ENCODE data around the gene UBE2D2. TPM values are rescaled to one million over a fixed set of nuclear protein-coding genes. Genes with fewer than 3 reads are reported as not detected.

The UBE2D2 gene
- total RNA-seq, 1 experiment from 2014 or later = 126 TPM

DNA sequence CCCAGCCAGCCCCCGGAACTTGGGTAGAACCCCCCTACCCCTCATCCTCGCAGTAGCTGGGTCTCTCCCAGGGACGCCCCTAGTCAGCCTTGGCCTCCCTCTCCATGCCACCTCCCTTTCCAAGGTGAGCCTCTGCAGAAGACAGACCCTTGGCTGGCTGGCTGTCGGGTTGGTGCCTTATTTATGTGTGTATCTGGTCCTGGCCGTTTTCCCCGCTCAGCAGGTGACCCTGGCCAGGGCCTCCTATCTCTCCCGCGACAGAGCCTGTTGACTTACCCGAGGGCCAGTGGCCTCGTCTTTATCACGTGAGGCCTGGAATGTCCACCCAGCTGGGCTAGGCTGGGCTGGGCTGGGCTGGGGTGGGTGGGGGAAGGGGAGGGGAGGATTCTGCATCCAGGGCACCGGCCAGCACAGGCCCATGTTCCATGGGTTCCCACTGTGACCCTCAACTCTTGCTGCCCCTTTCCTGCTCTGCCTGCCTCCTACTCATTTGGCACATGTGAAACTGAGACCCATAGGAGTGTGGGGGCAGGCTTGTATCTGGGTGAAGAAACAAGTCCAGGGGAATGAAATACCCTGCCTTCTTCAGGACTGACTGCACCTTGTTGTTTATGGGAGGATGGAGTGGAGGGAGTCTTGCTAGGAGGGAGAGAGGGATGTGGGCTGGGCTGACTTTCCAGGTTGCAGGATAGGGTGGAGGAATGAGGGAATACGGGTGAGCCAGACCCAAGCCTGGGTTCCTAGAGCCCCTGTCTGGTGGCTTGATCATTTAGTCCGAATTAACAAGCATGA is 90.1 kb downstream of the UBE2D2 start:
- peak; percentile 65 for DNase-seq (ENCODE audit: low read depth)
- in situ Hi-C loops (cut with HindIII; ENCODE audit: low pct_unique_long_range_greater_than_20kb, low sequenced_read_pairs) = no loop called here

- peak; percentile 99 for DNase-seq (ENCODE audit: low read depth)
- in situ Hi-C loops (cut with HindIII; ENCODE audit: low pct_unique_long_range_greater_than_20kb, low sequenced_read_pairs) = no loop called here
Observed at GRCh38 chr5:139651853-139652787, 91.0 kb downstream of the UBE2D2 start.

DNA sequence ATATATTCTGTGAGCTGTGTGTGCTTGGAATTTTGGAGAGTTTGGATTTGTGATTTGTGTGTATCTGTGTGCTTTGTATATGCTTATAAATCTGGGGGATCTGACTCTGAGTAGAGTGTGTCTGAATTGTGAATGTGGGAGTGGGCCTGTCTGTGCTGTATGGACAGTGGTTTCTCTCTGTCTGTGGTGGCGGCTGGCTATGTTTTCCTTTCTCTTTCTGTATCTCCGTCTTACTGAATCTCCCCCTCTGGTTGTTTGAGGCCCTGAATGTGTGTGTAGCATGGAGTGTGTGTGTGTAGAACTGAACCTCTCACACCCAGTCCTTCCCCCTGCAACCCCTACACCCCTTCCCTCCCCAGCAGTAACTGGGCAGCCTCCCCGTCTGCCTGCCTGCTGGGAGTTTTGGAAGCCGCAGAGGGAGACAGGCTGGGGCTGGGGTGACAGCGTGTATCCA is 91.7 kb downstream of the UBE2D2 start:
- in situ Hi-C loops (cut with HindIII; ENCODE audit: low pct_unique_long_range_greater_than_20kb, low sequenced_read_pairs) = no loop called here

DNA sequence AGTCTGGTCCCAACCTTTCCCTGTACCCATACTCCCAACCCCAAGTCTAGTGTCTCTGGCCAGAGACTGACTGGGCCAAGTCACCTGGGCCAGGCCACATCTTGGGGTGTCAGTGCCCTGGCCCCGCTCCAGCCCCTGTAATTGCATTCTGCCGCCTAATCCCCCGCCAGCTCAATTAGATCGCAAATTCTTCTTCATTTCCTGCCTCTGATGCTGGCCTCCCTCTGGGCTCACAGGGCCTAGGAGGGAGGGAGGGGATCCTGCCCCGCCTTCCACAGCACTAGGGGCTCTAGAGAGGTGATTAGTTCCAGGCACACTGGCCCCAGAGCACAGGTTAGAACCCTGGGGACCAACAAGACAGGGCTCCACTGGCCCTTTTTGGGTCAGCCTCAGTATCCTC is 92.5 kb downstream of the UBE2D2 start:
- DNase-seq (ENCODE audit: low read depth) = no peak

More for the DNA sequence above, 91.7 kb downstream of the UBE2D2 start:
- DNase-seq (ENCODE audit: low read depth) = no peak

GRCh38 chr5:139654464-139654863 is 93.3 kb downstream of the UBE2D2 start:
- in situ Hi-C loops (cut with HindIII; ENCODE audit: low pct_unique_long_range_greater_than_20kb, low sequenced_read_pairs) = no loop called here
- no peak for DNase-seq (ENCODE audit: low read depth)

More for the DNA sequence above, 92.5 kb downstream of the UBE2D2 start:
- in situ Hi-C loops (cut with HindIII; ENCODE audit: low pct_unique_long_range_greater_than_20kb, low sequenced_read_pairs) = no loop called here

GRCh38 chr5:139654871-139655491 is 93.8 kb downstream of the UBE2D2 start:
- DNase-seq (ENCODE audit: low read depth) = no peak
- in situ Hi-C loops (cut with HindIII; ENCODE audit: low pct_unique_long_range_greater_than_20kb, low sequenced_read_pairs) = no loop called here

DNA sequence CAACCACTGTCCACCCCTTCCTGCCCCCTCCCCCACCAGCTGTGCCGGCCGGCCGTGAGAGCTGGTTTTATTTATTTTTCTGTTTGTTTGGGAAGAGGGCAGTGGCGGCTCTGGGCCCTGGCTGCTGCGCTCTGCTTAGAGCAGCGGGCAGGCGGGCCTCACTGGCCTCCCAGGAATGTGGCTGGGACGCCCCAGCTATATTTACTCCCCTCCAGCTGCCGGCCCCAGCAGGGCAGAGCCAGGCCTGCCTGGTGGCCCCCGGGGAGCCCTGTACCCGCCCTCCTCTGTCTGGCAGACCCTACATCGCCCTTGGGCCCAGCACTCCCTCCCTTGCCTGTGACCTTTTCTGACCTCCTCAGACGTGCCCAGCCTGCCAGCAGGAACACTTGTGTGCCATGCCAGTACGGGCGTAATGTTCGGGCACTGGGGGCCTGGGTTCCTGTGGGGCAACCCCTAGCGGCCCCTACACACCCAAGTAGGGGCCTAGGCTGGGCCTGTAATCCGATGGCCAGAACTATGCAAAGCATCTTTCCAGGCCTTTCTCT is 94.7 kb downstream of the UBE2D2 start:
- peak; percentile 37 for DNase-seq (ENCODE audit: low read depth)
- in situ Hi-C loops (cut with HindIII; ENCODE audit: low pct_unique_long_range_greater_than_20kb, low sequenced_read_pairs) = no loop called here

DNA sequence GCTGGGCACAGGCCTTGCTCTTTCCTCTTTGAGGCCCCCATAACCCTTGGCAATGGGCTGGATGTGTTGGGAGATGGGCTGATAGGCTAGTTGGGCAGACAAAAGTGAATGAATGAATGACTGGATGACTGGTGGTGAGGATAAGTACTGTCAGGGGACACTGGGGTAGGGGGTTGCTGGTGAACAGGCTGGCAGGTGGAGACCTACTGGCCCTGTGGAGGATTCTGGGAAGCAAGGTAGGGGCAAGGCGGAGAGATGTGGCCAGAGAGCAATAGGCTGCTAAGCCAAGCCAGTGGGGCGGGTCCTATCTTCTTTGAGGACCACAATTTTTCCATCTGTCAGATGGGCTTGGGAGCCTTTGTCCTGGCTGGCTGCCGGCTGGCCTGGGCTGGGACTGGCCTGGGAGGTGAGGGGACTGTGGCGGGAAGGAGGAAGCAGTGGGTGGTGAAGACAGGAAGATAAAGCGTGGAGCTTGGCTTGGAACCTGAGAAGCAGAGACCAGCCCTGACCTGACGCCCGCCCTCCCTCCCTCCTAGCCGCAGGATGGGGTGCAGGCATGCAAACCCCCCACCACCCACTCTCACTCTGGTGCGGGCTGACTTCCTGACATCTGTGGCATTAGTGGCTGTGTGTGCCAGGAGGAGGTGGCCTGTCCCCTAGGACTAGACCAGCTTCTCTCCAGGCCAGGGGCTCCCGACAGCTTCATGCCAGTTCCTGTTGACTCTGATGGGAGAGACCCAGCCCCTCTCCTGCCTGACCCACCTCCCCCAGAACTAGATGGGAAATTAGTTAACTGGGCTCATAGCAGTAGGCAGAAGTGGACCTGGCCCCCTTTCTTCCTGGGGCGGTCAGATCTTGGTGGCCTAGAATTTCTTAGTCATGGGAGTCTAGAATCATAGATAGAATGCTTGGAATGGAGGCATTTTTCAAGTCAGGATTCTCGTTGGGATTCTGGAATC is 96.5 kb downstream of the UBE2D2 start:
- in situ Hi-C loops (cut with HindIII; ENCODE audit: low pct_unique_long_range_greater_than_20kb, low sequenced_read_pairs) = no loop called here
- no peak for DNase-seq (ENCODE audit: low read depth)

DNA sequence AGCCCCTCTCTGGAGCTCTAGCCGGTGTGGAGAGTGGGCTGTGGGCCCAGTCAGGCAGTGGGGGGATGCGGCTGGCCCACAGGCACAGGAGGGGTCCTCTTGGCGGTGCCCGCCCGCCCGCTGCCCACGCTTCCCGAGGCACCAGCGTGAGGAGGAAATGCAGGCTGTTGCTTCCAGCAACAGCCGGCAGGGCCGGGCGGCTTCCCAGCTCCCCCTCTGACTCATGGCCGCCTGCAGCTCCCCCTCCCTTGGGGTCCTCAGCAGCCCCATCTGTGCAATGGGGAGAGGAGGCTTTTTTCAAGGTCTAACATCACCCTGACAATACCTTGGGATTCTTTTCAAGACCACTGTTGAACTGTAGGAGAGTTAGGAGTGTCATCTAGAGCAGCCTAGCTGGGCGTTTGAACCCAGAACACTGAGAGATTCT is 97.4 kb downstream of the UBE2D2 start:
- DNase-seq (ENCODE audit: low read depth) = no peak
- in situ Hi-C loops (cut with HindIII; ENCODE audit: low pct_unique_long_range_greater_than_20kb, low sequenced_read_pairs) = no loop called here

DNA sequence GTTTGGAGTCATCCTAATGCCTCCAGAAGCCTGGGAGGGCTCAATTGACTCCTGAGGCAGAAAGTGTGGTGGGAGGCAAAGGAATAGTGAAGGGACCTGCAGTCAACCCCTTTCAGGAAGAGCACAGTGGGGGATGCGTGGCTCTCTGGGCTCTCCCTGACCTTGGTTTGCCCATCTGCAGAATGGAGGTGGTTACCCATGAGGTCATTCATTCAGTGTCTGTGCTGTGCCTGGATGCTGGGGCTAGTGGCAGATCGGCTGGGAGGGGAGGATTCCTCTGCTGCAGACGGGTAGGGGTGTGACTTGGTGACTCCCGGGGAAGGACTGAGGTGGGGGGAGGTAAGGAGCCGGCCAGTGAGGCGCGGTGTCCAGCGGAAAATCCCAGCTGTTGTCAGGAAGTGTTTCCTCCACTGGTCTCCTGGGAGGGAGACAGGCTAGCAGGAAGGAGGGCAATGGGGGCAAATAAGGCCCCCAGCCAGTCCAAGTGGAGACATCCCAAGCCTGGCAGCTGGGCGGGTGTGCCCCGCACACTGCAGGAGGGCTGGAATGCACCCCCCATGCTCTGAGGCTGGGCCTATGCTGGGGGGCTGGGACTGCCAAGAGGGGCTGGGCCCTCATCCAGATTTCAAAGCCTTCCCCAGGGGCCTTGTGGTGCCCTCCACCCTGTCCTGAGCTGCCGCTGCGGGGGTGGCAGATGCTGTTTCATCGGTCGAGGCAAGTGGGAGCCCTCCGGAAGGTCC is 98.0 kb downstream of the UBE2D2 start:
- peak; percentile 69 for DNase-seq (ENCODE audit: low read depth)
- in situ Hi-C loops (cut with HindIII; ENCODE audit: low pct_unique_long_range_greater_than_20kb, low sequenced_read_pairs) = no loop called here

DNA sequence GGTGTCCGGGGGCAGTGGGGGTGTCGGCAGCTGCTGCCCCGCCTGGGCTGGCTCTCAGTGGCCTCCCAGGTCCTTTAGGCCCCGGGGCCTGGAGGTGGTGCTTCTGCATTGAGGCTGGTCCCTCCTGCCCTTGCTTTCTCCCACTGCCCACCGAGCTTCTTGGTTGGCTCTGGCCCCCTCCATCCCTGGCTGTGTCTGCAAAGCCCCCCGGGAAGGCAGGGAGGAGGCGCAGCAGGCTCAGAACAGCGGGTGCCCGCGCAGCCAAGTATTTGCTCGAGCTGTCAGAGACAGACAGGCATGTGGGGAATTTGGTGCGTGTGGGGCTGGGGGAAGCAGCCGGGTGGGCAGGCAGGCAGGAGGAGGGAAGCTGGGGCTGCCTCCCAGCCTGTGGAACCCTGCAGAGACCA is 98.6 kb downstream of the UBE2D2 start:
- no peak for DNase-seq (ENCODE audit: low read depth)
- in situ Hi-C loops (cut with HindIII; ENCODE audit: low pct_unique_long_range_greater_than_20kb, low sequenced_read_pairs) = no loop called here

DNA sequence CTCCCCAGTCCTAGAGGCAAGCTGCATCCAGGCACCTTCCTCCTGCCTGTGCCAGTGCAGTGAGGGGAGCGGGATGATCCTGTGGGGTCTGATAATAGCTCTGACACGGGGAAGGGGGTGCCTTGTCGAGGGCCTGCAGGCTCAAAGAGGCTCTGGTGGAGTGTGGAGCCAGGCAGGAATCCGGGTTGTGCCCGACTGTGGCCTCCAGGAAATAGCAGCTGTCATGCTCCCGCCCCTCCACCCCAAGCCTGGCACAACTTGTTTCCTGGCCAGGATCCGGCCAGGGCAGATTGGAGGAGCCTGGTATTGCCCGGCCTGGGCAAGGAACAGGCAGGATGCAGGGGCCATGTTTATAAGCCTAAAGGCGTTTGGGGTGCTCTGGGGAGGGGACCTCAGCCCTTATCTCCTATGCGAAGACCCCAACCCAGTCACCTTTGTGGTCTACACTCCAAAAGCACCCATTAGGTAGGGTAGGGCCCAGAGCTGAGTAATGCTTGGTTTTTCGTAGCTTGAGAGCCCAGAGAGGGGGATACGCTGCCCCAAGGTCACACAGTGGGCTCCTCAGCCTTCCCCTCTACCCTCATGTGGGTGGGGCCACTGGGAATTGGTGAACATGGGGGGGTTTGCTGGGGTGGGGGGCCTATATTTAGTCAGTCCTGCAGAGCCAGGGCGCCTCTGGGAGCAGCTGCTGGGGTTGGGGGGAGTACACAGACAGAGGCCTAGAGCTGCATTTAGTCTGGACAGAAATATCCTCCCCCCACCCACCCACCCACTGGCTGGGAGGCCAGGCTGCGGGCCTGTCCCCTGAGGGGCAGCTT is 99.2 kb downstream of the UBE2D2 start:
- in situ Hi-C loops (cut with HindIII; ENCODE audit: low pct_unique_long_range_greater_than_20kb, low sequenced_read_pairs) = no loop called here
- peak; percentile 67 for DNase-seq (ENCODE audit: low read depth)

DNA sequence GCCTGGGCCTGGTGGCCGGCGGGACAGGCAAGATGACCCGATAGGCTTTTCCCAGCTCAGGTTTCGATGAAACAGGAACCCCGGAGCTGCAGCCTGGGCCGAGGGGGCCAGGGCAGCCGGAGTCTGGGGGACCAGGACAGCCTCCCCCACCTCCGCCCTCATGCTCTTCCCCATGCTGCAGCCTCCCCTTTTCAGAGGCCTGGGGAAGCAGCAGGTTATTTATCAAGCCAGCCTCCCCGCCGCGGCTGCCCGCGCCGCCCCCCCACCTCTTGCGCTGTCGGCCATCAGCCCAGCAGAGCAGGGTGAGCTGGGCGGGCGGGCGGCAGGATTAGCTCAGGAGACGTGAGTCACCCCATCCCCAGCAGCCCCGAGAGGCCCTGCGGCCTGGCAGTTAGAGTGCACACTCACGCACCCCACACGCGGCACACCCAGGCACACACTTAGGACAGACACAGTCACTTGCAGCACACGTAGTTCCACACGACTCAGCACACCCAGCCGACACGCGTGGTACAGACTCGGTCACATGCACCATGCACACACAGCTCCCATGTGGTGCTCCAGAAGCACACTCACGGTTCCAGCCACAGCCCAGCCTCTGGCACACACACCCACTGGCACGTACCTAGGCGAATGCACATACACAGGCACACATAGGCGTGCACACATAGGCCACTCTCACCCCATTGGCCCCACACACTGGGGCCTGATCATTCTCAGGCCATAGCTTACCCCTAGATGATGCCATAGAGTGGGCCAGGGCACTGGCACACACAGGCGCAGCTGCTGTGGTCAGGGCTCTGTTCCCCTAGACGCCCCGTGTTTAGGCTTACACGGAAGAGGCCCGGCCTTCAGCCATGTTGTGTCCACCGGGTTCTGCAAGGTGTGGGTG is 100.0 kb downstream of the UBE2D2 start:
- in situ Hi-C loops (cut with HindIII; ENCODE audit: low pct_unique_long_range_greater_than_20kb, low sequenced_read_pairs) = no loop called here
- DNase-seq (ENCODE audit: low read depth) = peak; percentile 85

- no peak for DNase-seq (ENCODE audit: low read depth)
- in situ Hi-C loops (cut with HindIII; ENCODE audit: low pct_unique_long_range_greater_than_20kb, low sequenced_read_pairs) = no loop called here
Observed at GRCh38 chr5:139662617-139663016, 101.5 kb downstream of the UBE2D2 start.
